ENCODE results near the gene RBBP7.

The RBBP7 gene

GRCh38 chrX:16825264-16826035, 44.7 kb downstream of the RBBP7 start:
- DNase-seq, result no peak

DNA sequence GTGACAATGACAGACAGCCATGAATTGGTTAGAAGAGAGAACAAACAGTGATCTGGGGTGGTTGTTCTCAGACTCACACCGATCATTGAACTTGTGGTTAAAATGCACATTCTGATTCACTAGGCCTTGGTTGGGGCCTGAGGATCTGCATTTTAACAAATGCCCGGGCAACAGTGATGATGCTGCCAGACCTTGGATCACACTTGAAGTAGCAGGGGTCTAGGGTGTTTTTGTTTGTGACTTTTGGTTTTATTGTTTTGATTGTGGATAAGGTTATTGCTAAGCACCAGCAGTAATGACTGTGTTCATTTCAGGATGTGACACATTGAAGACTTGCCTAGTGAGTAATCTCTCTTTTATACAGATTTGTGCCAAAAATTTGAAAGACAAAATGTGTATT, 47.4 kb downstream of the RBBP7 start:
- DNase-seq, result no peak

DNA sequence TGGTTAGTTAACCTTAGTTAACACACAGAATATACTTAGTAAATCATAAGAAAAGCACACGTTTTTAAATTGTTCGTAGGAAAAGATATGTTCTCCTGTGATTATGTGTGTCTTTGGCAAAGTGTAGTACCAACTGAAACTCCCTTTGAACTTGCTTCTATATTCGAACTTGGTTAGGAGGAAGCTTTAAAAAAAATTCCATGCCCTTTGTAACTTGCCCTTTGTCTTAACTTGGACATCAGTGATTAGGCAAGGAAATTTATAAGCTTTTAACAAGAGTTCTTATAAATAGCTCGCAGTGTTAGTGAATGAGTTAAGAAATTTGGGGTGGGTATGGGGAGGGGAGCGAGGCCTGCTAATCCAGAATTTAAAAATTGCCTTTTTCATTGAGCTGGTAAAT, 50.5 kb downstream of the RBBP7 start:
- DNase-seq, result no peak

DNA sequence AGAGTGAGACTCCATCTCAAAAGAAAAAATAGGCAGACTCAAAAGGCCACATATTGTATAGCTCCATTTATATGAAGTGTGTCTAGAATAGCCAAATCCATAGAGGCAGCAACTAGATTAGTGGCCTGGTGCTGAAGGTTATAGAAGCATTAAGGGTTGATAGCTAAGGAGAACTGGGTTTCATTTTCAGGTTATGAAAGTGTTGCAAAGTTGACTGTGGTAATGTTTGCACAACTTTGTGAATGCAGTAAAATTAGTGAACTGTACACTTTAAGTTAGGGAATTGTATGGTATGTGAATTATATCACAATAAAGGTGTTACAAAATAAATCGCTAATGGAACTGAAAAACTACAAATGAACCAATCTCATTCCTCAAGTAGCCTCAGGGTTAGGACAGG, 55.6 kb downstream of the RBBP7 start:
- no peak for DNase-seq

- no peak for DNase-seq
Measured at GRCh38 chrX:16807976-16808542, 62.1 kb downstream of the RBBP7 start.

- DNase-seq, result no peak
Measured at GRCh38 chrX:16807548-16807947, 62.6 kb downstream of the RBBP7 start.

GRCh38 chrX:16804923-16805464, 65.2 kb downstream of the RBBP7 start:
- no peak for DNase-seq

- DNase-seq, result no peak
Measured at GRCh38 chrX:16797841-16798240, 72.3 kb downstream of the RBBP7 start.

- no peak for DNase-seq
Measured at GRCh38 chrX:16797358-16797757, 72.8 kb downstream of the RBBP7 start.

- no peak for DNase-seq
Measured at GRCh38 chrX:16796298-16796697, 73.9 kb downstream of the RBBP7 start.
